Adrenal gland (tissue), 5 donors: ENCODE results near the gene SDCCAG8.

Experiments used
- POLR2A ChIP-seq, 2 donors: fragments of 450-650 bp; IDR thresholded peaks; one replicate each; pipeline ENCODE4 v1.6.1; 2017; ENCODE audit warnings: antibody characterized with exemption in 2 of 2, mild to moderate bottlenecking in 2 of 2, moderate library complexity in 1 of 2
- TF ChIP-seq, protein P1 (sequence below), 6 experiments: fragments of 450-650 bp in 4 of 6; fragments of 200-600 bp in 2 of 6; sonication (generic) in 1 of 6; IDR thresholded peaks; 1 replicate in 5 of 6; 2 replicates in 1 of 6; pipeline versions ENCODE4 v1.5.1 to v1.8.0; 2016 to 2021; ENCODE audit warnings: antibody characterized with exemption in 6 of 6, mild to moderate bottlenecking in 2 of 6, moderate library complexity in 1 of 6
- donor health status: DM: no; HTN: no; CAD: no.

DNA sequence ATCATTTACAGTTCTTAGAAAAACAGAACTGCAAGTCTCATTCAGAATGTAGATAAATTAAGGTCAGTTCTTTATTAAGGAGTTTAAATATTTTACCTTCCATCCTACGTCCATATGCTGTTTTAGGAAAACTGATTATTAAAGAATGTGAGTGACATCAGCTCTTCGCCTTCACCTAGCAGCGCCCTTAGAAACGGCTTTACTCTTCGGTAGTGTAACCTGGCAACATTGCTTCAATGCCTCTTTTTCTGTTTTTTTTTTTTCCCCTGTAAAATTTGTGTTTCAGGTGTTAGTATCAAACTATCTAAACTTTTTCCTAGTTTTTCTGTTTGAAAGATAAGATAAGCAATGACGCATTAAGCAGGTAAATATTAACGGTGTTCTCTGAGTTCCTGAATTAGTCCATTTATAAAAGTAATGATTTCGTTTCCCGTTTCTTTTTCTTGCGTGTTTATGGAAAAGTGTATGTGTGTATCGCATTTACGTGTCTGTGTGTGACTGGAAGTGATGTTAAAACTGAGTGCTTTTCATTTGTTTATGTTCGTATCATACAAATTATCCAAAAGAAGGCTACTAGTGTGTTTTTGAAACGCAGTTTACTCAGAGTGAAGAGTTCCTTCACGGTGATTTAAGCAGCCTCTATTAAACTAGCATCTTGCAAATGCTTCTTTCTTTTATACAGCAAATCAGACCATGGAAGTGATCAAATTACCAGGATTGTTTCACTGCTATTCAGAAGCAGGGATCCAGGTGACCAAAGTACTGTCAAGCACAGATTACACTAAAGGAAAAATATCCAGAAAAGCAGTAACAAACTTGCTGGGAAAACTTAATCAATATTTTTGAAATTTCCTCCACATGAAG, 139.0 kb downstream of the SDCCAG8 start:
- TF ChIP-seq, protein P1, sequence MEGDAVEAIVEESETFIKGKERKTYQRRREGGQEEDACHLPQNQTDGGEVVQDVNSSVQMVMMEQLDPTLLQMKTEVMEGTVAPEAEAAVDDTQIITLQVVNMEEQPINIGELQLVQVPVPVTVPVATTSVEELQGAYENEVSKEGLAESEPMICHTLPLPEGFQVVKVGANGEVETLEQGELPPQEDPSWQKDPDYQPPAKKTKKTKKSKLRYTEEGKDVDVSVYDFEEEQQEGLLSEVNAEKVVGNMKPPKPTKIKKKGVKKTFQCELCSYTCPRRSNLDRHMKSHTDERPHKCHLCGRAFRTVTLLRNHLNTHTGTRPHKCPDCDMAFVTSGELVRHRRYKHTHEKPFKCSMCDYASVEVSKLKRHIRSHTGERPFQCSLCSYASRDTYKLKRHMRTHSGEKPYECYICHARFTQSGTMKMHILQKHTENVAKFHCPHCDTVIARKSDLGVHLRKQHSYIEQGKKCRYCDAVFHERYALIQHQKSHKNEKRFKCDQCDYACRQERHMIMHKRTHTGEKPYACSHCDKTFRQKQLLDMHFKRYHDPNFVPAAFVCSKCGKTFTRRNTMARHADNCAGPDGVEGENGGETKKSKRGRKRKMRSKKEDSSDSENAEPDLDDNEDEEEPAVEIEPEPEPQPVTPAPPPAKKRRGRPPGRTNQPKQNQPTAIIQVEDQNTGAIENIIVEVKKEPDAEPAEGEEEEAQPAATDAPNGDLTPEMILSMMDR (IDR thresholded peaks at IDR 0.05): no peak
- no peak for TF ChIP-seq POLR2A (IDR thresholded peaks at IDR 0.05)
